Chondrocyte (in vitro differentiated cells): Measurements from ENCODE around the gene PPBP. TPM values are rescaled to one million over a fixed set of nuclear protein-coding genes. Genes with fewer than 3 reads are reported as not detected.

Source experiments
- DNase-seq: peaks from one replicate; pipeline ENCODE4 v3.0.0; 2021; ENCODE audit warnings: mixed read lengths, low spot score
- H3K27ac Mint-ChIP-seq: one replicate; pipeline ENCODE4 v1.8.0; 2021; ENCODE audit warnings: mild to moderate bottlenecking, moderate library complexity, mixed read lengths; ENCODE audit not compliant: unreplicated experiment
- H3K27me3 Mint-ChIP-seq: 2 replicates; pipeline ENCODE4 v1.8.0; 2021; ENCODE audit warnings: low read depth, mixed read lengths
- H3K36me3 Mint-ChIP-seq: 2 replicates; pipeline ENCODE4 v1.8.0; 2021; ENCODE audit warnings: low read depth, mixed read lengths
- H3K4me1 Mint-ChIP-seq: 2 replicates; pipeline ENCODE4 v1.8.0; 2021; ENCODE audit warnings: low read depth, mild to moderate bottlenecking, mixed read lengths
- H3K4me3 Mint-ChIP-seq: one replicate; pipeline ENCODE4 v1.8.0; 2021; ENCODE audit warnings: mild to moderate bottlenecking, moderate library complexity, mixed read lengths; ENCODE audit not compliant: unreplicated experiment
- H3K9me3 Mint-ChIP-seq: 2 replicates; pipeline ENCODE4 v1.8.0; 2021; ENCODE audit warnings: low read depth, mixed read lengths
- CTCF ChIP-seq: fragments of 200-600 bp; sonication (generic); IDR thresholded peaks from 2 replicates; pipeline ENCODE4 v1.5.0; 2021; ENCODE audit warnings: antibody characterized with exemption, mild to moderate bottlenecking, moderate library complexity
- total RNA-seq: library from RNA; stranded (reverse); gene quantifications from 3 replicates; pipeline ENCODE4 v1.2.1, GENCODE V29; 2021

Gene PPBP
- total RNA-seq, 1 donor from 2014 or later, result not detected

GRCh38 chr4:73948990-73949706 is 38.8 kb downstream of the PPBP start:
- H3K27ac Mint-ChIP-seq, result no peak overlapping the region
- H3K4me3 Mint-ChIP-seq, result no peak overlapping the region
- DNase-seq, result no peak
- peaks cover 4% of the 10 kb centered on the region for H3K9me3 Mint-ChIP-seq
- no peak for TF ChIP-seq CTCF
- H3K36me3 Mint-ChIP-seq, result peaks cover 7% of the 10 kb centered on the region
- H3K27me3 Mint-ChIP-seq, result peaks cover 61% of the 10 kb centered on the region
- peaks cover 20% of the 10 kb centered on the region for H3K4me1 Mint-ChIP-seq

- Mint-ChIP-seq H3K4me1 (peaks cover 22% of the 10 kb centered on the region), H3K27ac (no peak overlapping the region), H3K36me3 (peaks cover 7% of the 10 kb centered on the region), H3K27me3 (peaks cover 64% of the 10 kb centered on the region), H3K9me3 (no peaks in the 10 kb centered on the region), H3K4me3 (no peak overlapping the region)
- no peak for TF ChIP-seq CTCF
- DNase-seq, result no peak
These were observed 39.7 kb downstream of the PPBP start for GRCh38 chr4:73948291-73948690.

GRCh38 chr4:73947239-73947985 is 40.6 kb downstream of the PPBP start:
- Mint-ChIP-seq H3K4me1 (peaks cover 22% of the 10 kb centered on the region), H3K27me3 (peaks cover 65% of the 10 kb centered on the region), H3K4me3 (no peak overlapping the region), H3K27ac (no peak overlapping the region), H3K9me3 (no peaks in the 10 kb centered on the region), H3K36me3 (peaks cover 8% of the 10 kb centered on the region)
- no peak for DNase-seq
- no peak for TF ChIP-seq CTCF

GRCh38 chr4:73945674-73946449 is 42.1 kb downstream of the PPBP start:
- DNase-seq, result no peak
- peaks cover 79% of the 10 kb centered on the region for H3K27me3 Mint-ChIP-seq
- H3K9me3 Mint-ChIP-seq, result no peaks in the 10 kb centered on the region
- H3K36me3 Mint-ChIP-seq, result peaks cover 8% of the 10 kb centered on the region
- H3K27ac Mint-ChIP-seq, result no peak overlapping the region
- no peak overlapping the region for H3K4me3 Mint-ChIP-seq
- no peak for TF ChIP-seq CTCF
- H3K4me1 Mint-ChIP-seq, result peaks cover 22% of the 10 kb centered on the region

GRCh38 chr4:73945140-73945539 is 42.9 kb downstream of the PPBP start:
- H3K36me3 Mint-ChIP-seq, result peaks cover 8% of the 10 kb centered on the region
- no peak for DNase-seq
- no peak for TF ChIP-seq CTCF
- H3K4me3 Mint-ChIP-seq, result no peak overlapping the region
- no peak overlapping the region for H3K27ac Mint-ChIP-seq
- peaks cover 22% of the 10 kb centered on the region for H3K4me1 Mint-ChIP-seq
- H3K27me3 Mint-ChIP-seq, result peaks cover 79% of the 10 kb centered on the region
- no peaks in the 10 kb centered on the region for H3K9me3 Mint-ChIP-seq
